Mammary epithelial cell (primary cell): ENCODE data around the gene SLC36A2.

Experiments used
- CTCF ChIP-seq, 2 donors: IDR thresholded peaks in 1 of 2; conservative IDR thresholded peaks in 1 of 2; 2 replicates each; pipeline ENCODE4 v1.5.1; 2011 to 2012; ENCODE audit warnings: inconsistent platforms in 2 of 2, low read length in 2 of 2, mild to moderate bottlenecking in 2 of 2, control low read depth in 1 of 2, low read depth in 1 of 2; ENCODE audit not compliant: insufficient read depth in 1 of 2; ENCODE audit errors: extremely low read depth in 1 of 2
- EZH2 ChIP-seq: IDR thresholded peaks from 2 replicates; pipeline ENCODE4 v1.6.1; 2012; ENCODE audit warnings: low read length, inconsistent platforms, borderline replicate concordance

- no peak for TF ChIP-seq CTCF (conservative IDR thresholded peaks at IDR 0.05 in 1 of 2, IDR thresholded peaks at IDR 0.05 in 1 of 2; ENCODE audit: extremely low read depth in 1 of 2, insufficient read depth in 1 of 2, low read depth in 1 of 2, low read length in 2 of 2)
- TF ChIP-seq EZH2, result no peak
Observed at GRCh38 chr5:151286246-151286645, 61.1 kb downstream of the SLC36A2 start.
